GM12891 (cell line): ENCODE measurements around the gene CETP.

Source experiments
- PAX5 ChIP-seq: IDR thresholded peaks from 2 replicates; pipeline ENCODE4 v1.6.1; 2011; ENCODE audit warnings: low read length, moderate library complexity, mild to moderate bottlenecking; ENCODE audit not compliant: insufficient read depth, severe bottlenecking
- POLR2A ChIP-seq: IDR thresholded peaks from 2 replicates; pipeline ENCODE4 v1.6.1; 2011; ENCODE audit warnings: low read depth, low read length, control low read depth
- POLR2AphosphoS5 ChIP-seq: IDR thresholded peaks from 2 replicates; pipeline ENCODE4 v1.6.1; 2011; ENCODE audit warnings: low read depth, low read length, control low read depth
- POU2F2 ChIP-seq: IDR thresholded peaks from 2 replicates; pipeline ENCODE4 v1.6.1; 2011; ENCODE audit warnings: low read depth, mild to moderate bottlenecking, control low read depth, low read length, moderate library complexity
- SPI1 ChIP-seq: IDR thresholded peaks from 2 replicates; pipeline ENCODE4 v1.6.1; 2011; ENCODE audit warnings: low read depth, low read length, control low read depth
- TAF1 ChIP-seq: IDR thresholded peaks from 2 replicates; pipeline ENCODE4 v1.6.1; 2011; ENCODE audit warnings: low read depth, low read length, control low read depth

GRCh38 chr16:57032346-57032745 is 70.6 kb downstream of the CETP start:
- TF ChIP-seq TAF1: no peak
- no peak for TF ChIP-seq POLR2A
- no peak for TF ChIP-seq POLR2AphosphoS5
- no peak for TF ChIP-seq SPI1
- TF ChIP-seq POU2F2: no peak
- no peak for TF ChIP-seq PAX5
